HG02840 (cell line): ENCODE measurements around the gene KLHL17.
"Not testable (repeated sequence)": the region's sequence is repeated elsewhere in the genome, so short reads cannot be mapped to it uniquely, and the experiment has no call there.

Experiments
- ATAC-seq: cut with Tn5 transposase; IDR thresholded peaks from one replicate; pipeline ENCODE4 v1.9.1; 2021; ENCODE audit warnings: mild to moderate bottlenecking, moderate library complexity, moderate number of reproducible peaks; ENCODE audit not compliant: unreplicated experiment, low FRiP score

Gene KLHL17

DNA sequence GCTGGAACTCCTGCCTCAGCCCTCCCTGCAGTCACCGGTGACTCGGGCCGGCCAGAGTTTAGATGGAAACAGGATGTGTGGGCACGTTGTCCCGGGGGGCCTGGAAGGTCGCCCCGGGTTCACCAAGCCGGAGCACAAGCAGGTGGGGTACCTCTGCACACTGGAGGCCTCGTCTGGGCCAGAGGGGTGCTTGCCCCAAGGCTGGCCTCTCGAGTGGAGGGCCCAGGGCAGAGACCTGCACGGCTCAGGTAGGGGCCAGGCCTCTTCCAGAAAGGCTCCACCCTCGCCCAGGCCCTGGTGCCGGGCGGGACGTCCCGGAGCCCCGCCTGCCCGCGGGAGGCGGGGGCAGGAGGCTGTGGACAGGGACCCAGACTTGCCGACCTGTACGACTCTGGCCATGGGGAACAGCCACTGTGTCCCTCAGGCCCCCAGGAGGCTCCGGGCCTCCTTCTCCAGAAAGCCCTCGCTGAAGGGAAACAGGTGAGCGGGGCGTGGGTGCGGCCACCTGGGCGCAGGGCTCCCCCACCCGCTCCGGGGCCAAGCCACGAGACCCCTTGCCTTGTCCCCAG is 5.8 kb downstream of the KLHL17 start, which contains the start of gene PLEKHN1:
Gene PLEKHN1 (plus strand): TSS at position 348 of the 569 bp plus-strand sequence. CDS start 50 bp downstream, at position 398.
- ATAC-seq, result no peak

DNA sequence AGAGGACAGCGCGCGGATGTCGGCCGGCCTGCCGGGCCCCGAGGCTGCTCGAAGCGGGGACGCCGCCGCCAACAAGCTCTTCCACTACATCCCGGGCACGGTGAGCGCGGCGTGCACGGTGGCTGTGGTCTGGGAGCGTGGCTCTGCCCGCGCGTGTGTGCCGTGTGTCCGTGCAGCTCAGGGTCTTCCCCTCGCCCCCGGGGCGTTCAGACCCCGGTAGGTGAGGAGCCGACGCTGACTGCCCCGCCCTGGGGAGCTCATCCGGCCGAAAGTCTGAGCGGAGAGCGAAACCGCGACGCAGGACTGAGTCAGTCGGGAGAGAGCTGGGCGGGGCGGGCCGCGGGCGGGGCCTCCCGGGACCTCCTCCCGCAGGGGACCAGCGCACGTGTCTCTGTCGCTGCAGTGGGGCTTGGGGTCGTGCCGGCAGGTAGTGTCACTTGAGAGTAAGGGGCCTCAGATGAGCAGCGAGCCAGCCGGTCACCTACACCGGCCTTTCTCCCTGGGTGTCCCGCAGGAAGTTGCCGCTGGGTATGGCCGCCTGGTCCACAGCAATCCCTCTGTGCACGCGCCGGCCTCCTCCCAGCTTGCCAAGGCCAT is 6.4 kb downstream of the KLHL17 start:
- ATAC-seq, result no peak

DNA sequence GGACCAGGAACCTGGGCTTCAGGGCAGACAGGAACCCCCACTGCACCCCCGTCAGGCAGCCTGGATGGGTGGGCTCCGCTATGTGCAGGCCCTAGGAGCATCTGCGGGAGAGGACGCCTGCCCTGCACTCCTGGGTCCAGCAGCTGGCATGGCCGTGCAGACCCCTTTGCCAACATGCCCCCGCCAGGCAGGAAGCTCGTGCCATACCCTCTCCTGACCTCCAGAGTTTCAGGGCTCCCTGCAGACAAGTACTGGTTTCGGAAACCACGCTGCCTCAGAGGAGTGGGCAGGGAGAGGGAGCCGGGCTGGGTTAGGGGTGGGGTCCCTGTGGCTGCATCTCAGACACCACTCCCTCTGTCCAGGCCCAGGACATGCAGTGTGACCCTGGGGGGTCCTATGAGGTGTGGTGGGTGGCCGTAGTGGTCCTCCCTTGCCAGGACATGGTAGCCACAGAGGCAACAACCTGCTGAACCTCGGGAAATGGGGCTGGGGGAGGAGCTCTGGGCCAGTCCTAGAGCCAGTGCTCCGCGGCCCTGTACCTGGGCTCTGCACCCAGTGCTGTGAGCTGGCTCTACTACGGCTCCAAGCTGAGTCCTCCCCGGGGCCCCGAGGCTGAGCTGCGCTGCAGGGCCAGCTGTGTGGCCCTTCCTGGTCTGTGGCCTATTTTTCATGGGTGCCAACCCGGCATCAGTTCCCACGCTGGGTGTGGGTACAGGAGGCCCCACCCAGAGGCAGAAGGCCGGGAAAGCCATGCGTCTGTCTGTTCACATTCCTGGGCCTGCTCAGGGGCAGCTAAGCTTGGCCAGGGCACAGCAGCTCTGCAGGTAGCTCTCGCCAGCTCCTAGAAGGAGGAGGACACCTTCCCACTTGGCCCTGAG is 7.3 kb downstream of the KLHL17 start:
- no peak for ATAC-seq

- ATAC-seq, result no peak
Observed at GRCh38 chr1:969260-969855, 9.0 kb downstream of the KLHL17 start.

- ATAC-seq, result no peak
Observed at GRCh38 chr1:970242-970972, 10.0 kb downstream of the KLHL17 start.

DNA sequence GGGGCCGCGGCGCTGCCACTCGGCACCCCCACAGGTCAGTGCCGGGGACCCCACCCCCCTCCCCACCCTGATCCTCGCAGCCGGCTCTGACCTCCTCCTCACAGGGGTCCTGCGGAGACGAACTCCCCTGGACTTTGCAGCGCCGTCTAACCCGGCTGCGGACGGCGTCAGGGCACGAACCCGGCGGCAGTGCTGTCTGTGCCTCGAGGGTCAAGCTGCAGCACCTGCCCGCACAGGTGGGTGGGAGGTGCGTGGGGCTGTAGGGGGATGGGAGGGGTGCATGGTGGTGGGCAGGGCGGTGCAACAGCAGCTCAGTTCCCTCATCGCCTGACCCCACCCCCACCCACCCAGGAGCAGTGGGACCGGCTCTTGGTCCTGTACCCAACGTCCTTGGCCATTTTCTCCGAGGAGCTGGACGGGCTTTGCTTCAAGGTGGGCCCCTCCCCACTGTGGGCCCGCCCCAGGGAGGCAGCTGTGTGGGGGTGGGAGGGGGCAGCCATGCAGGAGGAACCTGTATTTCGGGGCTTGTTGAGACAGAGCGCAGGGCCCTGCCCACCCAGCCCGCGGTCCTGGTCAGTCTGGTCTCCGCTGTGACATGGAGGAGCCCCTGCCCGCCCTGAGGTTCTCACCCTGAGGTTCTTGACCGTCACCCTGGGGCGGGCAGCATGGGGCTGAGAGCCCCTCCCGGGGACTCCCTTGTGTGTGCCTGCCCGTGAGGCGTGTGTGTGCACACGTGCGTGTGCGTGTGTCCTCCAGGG is 10.8 kb downstream of the KLHL17 start:
- ATAC-seq, result no peak

GRCh38 chr1:971751-972506 is 11.5 kb downstream of the KLHL17 start:
- no peak for ATAC-seq

GRCh38 chr1:972726-973458 is 12.5 kb downstream of the KLHL17 start:
- no peak for ATAC-seq

DNA sequence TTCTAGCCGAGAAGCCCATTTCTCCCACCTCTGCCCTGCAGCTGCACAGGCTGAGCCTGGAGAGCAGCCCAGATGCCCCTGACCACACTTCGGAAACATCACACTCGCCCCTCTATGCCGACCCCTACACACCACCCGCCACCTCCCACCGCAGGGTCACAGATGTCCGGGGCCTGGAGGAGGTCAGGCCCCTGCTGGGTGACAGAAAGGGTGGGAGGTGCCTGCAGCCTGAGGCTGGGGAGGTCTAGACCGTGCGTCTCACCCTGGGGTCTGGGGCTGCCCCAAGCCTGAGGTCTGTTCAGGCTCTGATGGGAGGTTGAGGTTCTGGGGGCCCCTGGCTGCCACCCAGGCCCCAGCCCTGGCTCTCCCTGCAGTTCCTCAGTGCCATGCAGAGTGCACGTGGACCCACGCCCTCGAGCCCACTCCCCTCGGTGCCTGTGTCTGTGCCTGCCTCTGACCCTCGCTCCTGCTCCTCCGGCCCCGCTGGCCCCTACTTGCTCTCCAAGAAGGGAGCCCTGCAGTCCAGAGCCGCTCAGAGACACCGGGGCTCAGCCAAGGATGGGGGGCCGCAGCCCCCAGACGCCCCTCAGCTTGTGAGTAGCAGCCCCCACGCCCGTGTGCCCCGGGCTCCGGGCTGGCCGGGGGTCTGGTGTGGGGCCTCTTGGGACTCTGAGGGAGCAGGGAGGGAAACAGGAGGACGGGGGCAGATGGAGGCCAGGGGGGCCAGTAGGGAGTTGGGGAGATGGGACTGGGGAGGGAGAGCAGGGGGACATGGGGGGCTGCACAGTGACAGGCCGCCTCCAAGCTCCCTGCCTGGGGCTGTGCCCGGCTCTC is 13.3 kb downstream of the KLHL17 start:
- ATAC-seq, result no peak

GRCh38 chr1:974293-974640 is 13.9 kb downstream of the KLHL17 start:
- ATAC-seq, result no peak

DNA sequence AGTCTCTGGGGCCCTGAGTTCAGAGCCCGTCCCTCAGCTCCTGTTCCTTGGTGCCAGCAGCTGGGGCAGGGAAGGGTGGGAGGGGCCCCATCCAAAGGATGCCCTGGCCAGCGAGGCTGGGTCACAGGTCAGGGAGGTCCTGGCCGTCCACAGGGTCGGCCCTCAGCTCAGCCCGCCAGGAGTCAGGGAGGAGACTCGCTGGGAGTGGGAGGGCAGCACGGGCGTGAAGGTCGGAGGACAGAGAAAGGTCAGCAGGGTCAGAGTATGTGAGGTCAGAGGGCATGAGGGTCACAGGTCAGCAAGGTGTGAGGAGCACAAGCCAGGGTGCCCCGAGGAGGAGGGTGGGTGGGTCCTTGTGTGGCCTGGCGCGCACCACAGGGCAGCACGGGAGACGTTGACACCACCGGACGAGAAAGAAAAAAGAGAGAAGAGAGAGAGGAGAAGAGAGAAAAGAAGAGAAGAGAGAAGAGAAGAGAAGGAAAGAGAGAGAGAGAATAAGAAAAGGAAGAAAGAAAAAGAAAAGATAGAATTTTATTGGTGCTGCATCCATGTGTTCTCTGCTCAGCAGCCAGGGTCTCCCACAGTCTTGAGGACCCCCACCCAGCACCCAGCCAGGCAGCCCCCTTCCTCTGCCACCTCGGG is 14.4 kb downstream of the KLHL17 start:
- no peak for ATAC-seq

DNA sequence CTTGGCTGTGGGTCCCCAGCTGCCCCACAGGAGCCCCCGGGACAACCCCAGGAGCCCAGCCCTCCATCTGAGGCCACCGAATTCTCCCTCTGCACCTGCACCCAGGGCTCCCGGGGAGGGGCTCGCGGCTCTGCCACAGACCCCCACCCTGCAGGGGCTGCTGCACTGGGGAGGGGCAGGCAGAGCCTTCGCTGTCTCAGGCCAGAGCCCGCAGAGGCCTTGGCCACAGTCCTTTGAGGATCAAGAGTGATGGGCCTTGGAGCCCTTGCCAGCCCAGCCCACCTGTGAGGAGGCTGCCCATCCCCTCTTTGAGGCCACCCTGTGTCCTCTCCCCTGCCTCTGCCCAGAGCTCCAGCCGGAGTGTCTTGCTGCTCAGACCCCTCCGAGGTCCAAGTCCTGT is 15.0 kb downstream of the KLHL17 start:
- no peak for ATAC-seq

- no peak for ATAC-seq
Observed at GRCh38 chr1:975896-976683, 15.7 kb downstream of the KLHL17 start.

DNA sequence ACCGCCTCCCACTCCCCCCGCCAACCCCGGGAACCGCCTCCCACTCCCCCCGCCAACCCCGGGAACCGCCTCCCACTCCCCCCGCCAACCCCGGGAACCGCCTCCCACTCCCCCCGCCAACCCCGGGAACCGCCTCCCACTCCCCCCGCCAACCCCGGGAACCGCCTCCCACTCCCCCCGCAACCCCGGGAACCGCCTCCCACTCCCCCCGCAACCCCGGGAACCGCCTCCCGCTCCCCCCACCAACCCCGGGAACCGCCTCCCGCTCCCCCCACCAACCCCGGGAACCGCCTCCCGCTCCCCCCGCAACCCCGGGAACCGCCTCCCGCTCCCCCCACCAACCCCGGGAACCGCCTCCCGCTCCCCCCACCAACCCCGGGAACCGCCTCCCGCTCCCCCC is 16.4 kb downstream of the KLHL17 start:
- not testable (repeated sequence) for ATAC-seq

DNA sequence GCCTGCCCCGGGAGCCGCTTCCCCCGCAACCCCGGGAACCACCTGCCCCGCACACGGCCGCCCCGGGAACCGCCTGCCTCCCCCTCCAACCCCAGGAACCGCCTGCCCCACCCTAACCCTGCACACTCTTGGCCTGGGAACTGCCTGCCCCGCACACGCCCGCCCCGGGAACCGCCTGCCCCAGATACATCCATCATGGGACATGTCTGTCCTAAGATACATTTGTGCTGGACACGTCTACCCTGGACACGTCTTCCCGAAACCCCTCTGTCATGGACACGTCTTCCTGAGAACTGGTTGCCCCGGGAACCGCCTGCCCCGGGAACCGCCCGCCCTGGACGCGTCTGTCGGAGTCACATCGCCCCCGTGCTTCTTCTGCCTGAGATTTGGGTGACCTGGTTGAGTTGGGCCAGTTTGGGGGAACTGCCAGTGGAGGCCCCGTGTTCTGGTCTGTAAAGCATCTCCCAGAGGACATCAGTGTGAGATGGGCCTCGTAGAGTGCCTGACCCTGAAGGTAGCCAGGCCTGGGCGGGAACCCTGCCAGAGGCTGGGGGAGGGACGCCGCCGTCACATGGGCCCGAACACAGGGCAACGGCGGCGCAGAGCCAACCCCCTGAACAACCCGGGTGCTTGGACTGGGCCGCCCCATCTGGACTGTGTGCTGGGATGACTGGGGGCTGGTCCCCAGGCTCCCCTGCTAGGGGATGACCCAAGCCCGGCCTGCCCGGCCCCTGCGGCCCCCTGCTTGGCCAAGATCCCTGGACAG is 17.9 kb downstream of the KLHL17 start:
- ATAC-seq, result no peak
